ENCODE results near the gene FAM76A.
"Not testable (repeated sequence)": the region's sequence is repeated elsewhere in the genome, so short reads cannot be mapped to it uniquely, and the experiment has no call there.

- TF ChIP-seq CTCF (conservative IDR thresholded peaks at IDR 0.05; ENCODE audit: low read length); EZH2phosphoT487 (IDR thresholded peaks at IDR 0.05; ENCODE audit: borderline replicate concordance): not testable (repeated sequence)
Measured at GRCh38 chr1:27776276-27776675, 50.5 kb downstream of the FAM76A start.

Data from Loucy (cell line).